GM20000 (cell line): ENCODE measurements around the gene CBFB.

Experiments
- DNase-seq: peaks from one replicate; pipeline ENCODE4 v3.0.0; 2012; ENCODE audit warnings: low spot score
- CTCF ChIP-seq: IDR thresholded peaks from 2 replicates; pipeline ENCODE4 v1.5.1; 2012; ENCODE audit warnings: mild to moderate bottlenecking, control low read depth; ENCODE audit errors: extremely low read depth, missing control alignments

CBFB gene

GRCh38 chr16:67089101-67089500, 60.2 kb downstream of the CBFB start:
- TF ChIP-seq CTCF = no peak
- DNase-seq = no peak

GRCh38 chr16:67091906-67092566, 63.1 kb downstream of the CBFB start:
- DNase-seq = no peak
- TF ChIP-seq CTCF = no peak

- DNase-seq = no peak
- no peak for TF ChIP-seq CTCF
Measured at GRCh38 chr16:67093098-67093726, 64.3 kb downstream of the CBFB start.

GRCh38 chr16:67098599-67098998, 69.7 kb downstream of the CBFB start:
- DNase-seq = no peak
- TF ChIP-seq CTCF = no peak

- peak; percentile 39 for DNase-seq
Measured at GRCh38 chr16:67100569-67101310, 71.8 kb downstream of the CBFB start.

GRCh38 chr16:67101311-67102082, 72.5 kb downstream of the CBFB start:
- no peak for DNase-seq
- TF ChIP-seq CTCF = no peak

More at GRCh38 chr16:67100569-67101310, 71.8 kb downstream of the CBFB start:
- TF ChIP-seq CTCF = no peak

GRCh38 chr16:67104061-67104460, 75.1 kb downstream of the CBFB start:
- no peak for DNase-seq
- TF ChIP-seq CTCF = no peak
